ENCODE data around the gene TRPV2.

DNA sequence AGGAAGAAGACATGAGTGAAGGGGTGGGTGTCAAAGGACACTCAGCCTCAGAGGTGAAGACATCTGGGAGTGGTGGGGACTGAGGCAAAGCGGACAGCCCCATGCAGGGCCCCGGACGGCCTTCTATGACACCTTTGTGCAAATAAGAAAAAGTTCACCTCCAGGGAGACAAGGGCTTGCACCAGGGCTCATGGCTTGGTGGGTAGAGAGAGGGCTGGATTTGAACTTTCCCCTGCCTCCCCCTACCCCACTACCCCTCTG lies 46.2 kb downstream of the TRPV2 start:
- TF ChIP-seq POLR2A (IDR thresholded peaks at IDR 0.05; ENCODE audit: low read depth, low read length) (no peak), TAF1 (IDR thresholded peaks at IDR 0.05; ENCODE audit: borderline replicate concordance, low read depth, low read length) (no peak), POLR2AphosphoS5 (IDR thresholded peaks at IDR 0.05; ENCODE audit: low read depth, low read length) (no peak)
